CD4-positive, alpha-beta T cell treated with Interleukin-2 at 100 ng/mL for 4 hours (primary cell): ENCODE data around the gene HS3ST3A1.
A peak's percentile ranks its signal among the peaks of the same experiment; 100 is the strongest.

ENCODE experiments used
- DNase-seq: peaks from one replicate; pipeline ENCODE4 v3.0.0-alpha.2; 2020; ENCODE audit warnings: low spot score

HS3ST3A1 gene

DNA sequence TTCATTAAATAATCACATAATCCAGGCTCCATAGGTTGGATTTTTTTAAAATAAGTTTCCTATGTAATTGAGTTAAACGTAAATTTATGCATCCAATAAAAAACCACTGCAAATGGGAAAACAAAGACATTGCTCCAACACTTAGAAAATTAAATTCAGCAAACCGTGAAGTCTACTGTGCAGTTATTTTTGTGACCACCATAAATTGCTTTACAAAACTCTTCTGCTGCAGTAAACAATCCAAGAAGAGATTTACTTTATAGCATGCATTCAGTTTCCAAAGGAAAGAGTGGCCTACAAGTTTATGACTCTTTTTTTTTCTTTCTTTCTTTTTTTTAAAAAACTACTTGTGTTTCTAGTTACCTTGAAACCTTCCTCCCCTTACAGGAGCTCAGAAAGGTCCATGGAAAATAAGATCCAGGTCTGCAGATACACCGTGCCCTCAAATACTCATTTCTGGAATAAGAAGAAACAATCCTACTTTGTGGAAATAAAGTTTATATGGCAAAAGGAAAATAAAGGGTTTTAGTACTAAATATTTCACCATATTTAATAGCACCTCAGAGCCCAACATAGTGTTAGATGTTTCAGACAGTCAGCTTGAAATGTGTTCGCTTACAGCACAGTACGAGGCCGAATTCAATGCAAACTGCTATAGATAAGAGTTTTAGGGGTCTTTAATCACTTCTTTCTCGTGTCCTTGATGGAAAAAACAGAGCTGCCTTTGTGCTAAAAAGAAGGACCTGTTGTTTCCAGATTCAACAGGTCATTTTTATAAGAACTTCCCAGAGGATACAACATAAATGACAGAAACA lies 3.2 kb downstream of the HS3ST3A1 start:
- no peak for DNase-seq

- DNase-seq: peak; percentile 51
Measured at GRCh38 chr17:13597723-13598347, 3.9 kb downstream of the HS3ST3A1 start.

DNA sequence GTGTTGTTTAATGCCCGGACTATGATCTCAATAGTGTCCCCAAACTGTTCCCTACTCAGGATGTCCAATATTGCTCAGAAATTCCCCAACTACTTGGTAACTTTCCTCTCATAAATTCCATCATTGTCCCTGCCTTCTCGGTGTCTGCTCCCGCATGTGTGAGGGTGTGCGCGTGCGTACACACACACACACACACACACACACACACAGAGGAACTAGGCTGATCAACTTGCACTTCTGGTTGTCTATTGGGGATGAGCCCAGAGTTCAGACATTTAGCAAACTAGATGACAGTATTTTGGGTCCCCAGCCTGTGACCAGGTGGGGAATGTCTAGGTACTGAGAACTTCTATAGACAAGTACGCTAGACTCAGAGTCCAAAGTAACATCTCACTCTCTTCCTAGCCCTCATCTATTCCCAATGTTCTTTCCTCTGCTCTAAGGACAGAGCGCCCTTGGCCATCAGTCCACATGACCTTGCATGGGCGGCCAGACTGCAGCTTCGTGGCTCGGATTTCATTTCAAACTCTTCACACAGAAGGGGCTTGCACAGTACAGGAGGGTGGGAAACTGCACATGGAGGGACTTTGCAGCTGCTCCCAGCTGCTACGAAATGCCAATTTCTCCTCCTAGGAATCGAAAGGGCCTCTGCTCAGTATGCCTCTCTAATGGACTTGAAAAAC lies 5.3 kb downstream of the HS3ST3A1 start:
- no peak for DNase-seq

- DNase-seq: no peak
Measured at GRCh38 chr17:13595599-13595899, 6.2 kb downstream of the HS3ST3A1 start.

GRCh38 chr17:13594762-13595598 lies 6.7 kb downstream of the HS3ST3A1 start:
- peak; percentile 84 for DNase-seq

- DNase-seq: no peak
Measured at GRCh38 chr17:13594310-13594709, 7.4 kb downstream of the HS3ST3A1 start.

- DNase-seq: no peak
Measured at GRCh38 chr17:13593757-13594156, 8.0 kb downstream of the HS3ST3A1 start.

GRCh38 chr17:13593021-13593751 lies 8.5 kb downstream of the HS3ST3A1 start:
- no peak for DNase-seq

DNA sequence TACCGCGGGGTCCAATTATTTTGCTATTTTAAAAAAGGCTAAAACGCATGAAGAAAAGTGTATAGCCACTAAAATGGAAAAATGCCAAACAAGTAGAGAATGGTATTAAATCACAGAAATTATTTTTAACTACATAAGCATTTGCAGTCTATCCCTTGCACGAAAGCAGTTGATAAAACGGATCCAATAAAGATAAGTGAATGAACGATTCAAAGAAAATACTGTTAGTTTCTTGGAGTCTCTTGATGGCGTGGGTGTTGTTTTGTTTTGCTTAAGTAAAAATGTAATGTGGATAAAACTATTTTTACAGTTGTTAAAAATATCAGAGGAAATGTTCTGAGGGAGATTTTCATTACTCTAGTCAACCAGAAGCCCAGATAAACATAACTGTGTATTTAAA lies 9.3 kb downstream of the HS3ST3A1 start:
- DNase-seq: no peak

DNA sequence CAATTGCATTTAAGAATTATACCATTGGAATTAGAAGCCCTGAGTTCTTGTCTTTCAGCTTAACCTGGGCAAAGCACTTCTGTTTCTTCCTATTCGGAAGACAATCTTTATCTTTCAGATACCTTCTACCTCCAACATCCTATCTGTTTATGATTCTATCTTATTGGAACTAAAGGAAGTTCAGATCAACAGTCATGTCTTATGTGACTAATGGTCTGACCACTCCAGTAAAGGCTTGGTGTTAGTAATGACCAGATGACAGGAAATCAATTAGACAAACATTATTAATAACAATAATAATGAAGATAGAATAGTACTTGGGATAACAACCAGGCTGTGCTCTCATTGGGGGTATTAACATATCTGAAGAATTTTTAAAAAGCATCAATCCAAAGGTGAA lies 11.3 kb downstream of the HS3ST3A1 start:
- DNase-seq: no peak

- no peak for DNase-seq
Measured at GRCh38 chr17:13589658-13590057, 12.1 kb downstream of the HS3ST3A1 start.

GRCh38 chr17:13587487-13588338 lies 14.0 kb downstream of the HS3ST3A1 start:
- DNase-seq: no peak

DNA sequence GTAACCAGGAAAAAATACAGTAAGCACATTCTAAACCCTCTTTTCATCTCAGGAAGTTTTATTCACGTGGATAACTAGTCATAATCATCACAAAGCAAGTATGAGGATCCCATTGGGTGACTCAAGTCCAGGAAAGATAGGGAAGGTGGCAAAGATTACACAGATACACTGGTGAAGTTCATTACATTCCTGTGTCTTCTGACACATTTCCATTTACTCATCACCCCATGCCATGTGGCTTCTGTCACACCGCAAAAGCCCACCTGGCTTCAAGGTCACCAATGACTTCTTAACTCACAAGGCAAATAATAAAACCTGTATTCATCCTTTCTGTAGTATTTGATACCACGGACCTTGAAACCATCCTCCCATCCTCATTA lies 17.0 kb downstream of the HS3ST3A1 start:
- no peak for DNase-seq

DNA sequence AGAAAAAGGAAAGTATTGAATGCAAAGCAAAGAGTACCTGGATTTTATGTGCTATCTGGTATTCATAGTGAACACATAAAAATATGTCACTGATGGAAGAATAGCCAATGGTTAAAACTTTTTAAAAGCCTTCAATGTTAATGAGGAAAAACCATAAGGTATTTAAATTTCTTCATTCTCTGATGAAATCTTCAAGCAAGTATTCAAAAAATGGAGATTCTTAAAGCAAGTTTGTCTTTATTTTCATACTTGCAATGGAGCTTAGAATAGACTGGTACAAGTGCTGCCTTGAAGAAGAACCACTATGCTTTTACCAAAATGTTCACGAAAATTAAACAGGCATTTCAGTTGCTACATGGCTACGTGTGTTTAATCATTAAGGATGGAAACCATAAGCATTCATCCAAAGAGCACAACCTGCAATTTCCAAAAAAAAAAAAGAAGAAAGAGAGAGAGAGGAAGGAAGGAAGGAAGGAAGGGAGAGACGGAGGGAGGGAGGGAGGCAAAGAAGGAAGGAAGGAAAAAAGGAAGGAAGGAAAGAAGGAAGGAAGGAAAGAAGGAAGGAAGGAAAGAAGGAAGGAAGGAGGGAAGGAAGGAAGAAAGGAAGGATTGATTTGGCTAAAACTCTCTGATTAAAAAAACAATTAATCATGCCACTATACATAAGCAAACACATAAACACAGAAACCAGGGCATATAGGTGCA lies 17.6 kb downstream of the HS3ST3A1 start:
- no peak for DNase-seq

GRCh38 chr17:13582776-13583547 lies 18.8 kb downstream of the HS3ST3A1 start:
- DNase-seq: no peak

- no peak for DNase-seq
Measured at GRCh38 chr17:13581925-13582324, 19.8 kb downstream of the HS3ST3A1 start.

DNA sequence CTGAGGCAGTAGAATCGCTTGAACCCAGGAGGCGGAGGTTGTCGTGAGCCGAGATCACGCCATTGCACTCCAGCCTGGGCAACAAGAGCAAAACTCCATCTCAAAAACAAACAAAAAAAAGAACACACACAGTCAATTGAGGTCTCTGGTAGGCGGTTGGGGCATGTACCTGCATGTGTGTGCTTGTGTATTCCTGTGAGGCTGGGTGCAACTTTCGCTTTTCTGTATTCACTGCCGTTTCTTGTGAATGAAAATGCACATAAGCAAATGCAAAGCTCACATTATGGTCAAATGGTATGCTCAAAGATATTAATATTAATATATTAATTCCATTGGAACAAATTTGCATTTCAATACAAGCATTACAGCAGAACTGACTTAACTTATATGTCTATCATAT lies 20.9 kb downstream of the HS3ST3A1 start:
- no peak for DNase-seq

DNA sequence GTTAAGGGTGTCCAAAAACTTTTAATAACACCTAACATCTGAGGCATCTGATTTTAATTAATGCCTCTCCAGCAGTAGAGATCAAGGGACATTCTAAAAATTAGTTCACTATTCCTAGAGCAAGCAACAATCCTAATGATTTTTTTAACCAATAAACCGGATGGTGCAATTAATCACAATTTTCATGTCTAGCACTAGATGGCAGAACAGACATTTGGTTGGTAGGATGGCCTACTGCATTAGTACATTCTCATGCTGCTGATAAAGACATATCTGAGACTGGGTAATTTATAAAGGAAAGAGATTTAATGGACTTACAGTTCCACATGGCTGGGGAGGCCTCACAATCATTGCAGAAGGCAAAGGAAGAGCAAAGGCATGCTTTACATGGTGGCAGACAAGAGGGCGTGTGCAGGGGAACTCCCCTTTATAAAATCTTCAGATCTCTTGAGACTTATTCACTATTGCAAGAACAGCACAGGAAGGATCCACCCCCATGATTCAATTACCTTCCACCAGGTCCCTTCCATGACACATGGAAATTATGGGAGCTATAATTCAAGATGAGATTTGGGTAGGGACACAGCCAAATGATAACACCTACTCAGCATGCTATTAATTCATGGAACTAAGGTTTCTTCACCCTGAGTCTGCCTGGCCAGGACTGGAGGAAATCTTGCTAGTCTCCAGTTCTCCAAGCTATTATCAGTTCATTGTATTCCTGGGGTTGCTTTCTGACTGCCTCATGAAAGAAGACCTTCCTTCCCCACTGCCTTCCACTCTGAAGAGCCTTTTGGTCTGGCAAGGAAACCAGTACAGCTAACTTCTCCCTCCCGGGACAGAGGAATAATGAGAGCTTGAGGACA lies 24.8 kb downstream of the HS3ST3A1 start:
- no peak for DNase-seq
